IMR-90 (cell line): ENCODE results near the gene EMID1. TPM values are rescaled to one million over a fixed set of nuclear protein-coding genes. Genes with fewer than 3 reads are reported as not detected.

Source experiments
- ATAC-seq: fragments of 200-7000 bp; cut with Tn5 transposase; 2 replicates; pipeline ENCODE4 v1.9.1; 2020; ENCODE audit warnings: low read depth, mild to moderate bottlenecking, moderate library complexity
- BruUV-seq: library from RNA; stranded (reverse); fragments of 400-500 nt; replicated peaks from 2 replicates; lab custom pipeline; 2021; lab: Mats Ljungman, UMichigan
- CTCF ChIA-PET: fragments of 300-600 bp; formaldehyde crosslinking; extraction: SDS; loops from one replicate; lab custom pipeline; 2021; ENCODE audit warnings: antibody characterized with exemption; lab: Yijun Ruan, JAX
- POLR2A ChIA-PET: fragments of 300-600 bp; sonication (Branson Sonifier 250); formaldehyde crosslinking; loops from one replicate; lab custom pipeline; 2022; ENCODE audit warnings: antibody characterized with exemption; ENCODE audit not compliant: unreplicated experiment; lab: Charles Lee
- DNase-seq: peaks from one replicate; pipeline ENCODE4 v3.0.0; 2013
- H2AFZ ChIP-seq: replicated peaks from 2 replicates; pipeline ENCODE3; 2013; ENCODE audit warnings: low read length, mild to moderate bottlenecking; ENCODE audit not compliant: poor library complexity
- H2AK5ac ChIP-seq: 2 replicates; pipeline ENCODE4 v1.6.1; 2013; ENCODE audit warnings: low read depth, low read length, inconsistent platforms
- H2AK9ac ChIP-seq: replicated peaks from 2 replicates; pipeline ENCODE3; 2013; ENCODE audit warnings: mild to moderate bottlenecking, low read depth, low read length, moderate library complexity; ENCODE audit not compliant: poor library complexity
- H2BK120ac ChIP-seq: 2 replicates; pipeline ENCODE4 v1.6.1; 2013; ENCODE audit warnings: low read depth, low read length, inconsistent platforms
- H2BK15ac ChIP-seq: 3 replicates; pipeline ENCODE4 v1.6.1; 2013; ENCODE audit warnings: low read depth, low read length, inconsistent platforms
- H2BK20ac ChIP-seq: 2 replicates; pipeline ENCODE4 v1.6.1; 2013; ENCODE audit warnings: low read depth, mild to moderate bottlenecking, inconsistent platforms, low read length, moderate library complexity
- H2BK5ac ChIP-seq: 2 replicates; pipeline ENCODE4 v1.6.1; 2013; ENCODE audit warnings: mild to moderate bottlenecking, low read depth, low read length, inconsistent platforms; ENCODE audit not compliant: poor library complexity, severe bottlenecking
- H3K14ac ChIP-seq: replicated peaks from 2 replicates; pipeline ENCODE4 v1.6.1; 2013; ENCODE audit warnings: low read depth, low read length, inconsistent platforms
- H3K18ac ChIP-seq: 2 replicates; pipeline ENCODE4 v1.6.1; 2013; ENCODE audit warnings: low read depth, low read length, control low read depth
- H3K23ac ChIP-seq: 2 replicates; pipeline ENCODE4 v1.6.1; 2013; ENCODE audit warnings: low read depth, low read length, inconsistent platforms
- H3K27ac ChIP-seq: 2 replicates; pipeline ENCODE4 v1.5.1; 2013; ENCODE audit warnings: mild to moderate bottlenecking, control low read depth, low read length; ENCODE audit not compliant: insufficient read depth
- H3K27me3 ChIP-seq: 2 replicates; pipeline ENCODE4 v1.6.1; 2013; ENCODE audit warnings: low read length; ENCODE audit not compliant: control insufficient read depth, insufficient read depth
- H3K36me3 ChIP-seq: 2 replicates; pipeline ENCODE4 v1.6.1; 2013; ENCODE audit warnings: low read length, mixed read lengths; ENCODE audit not compliant: control insufficient read depth, insufficient read depth
- H3K4ac ChIP-seq: 2 replicates; pipeline ENCODE4 v1.6.1; 2013; ENCODE audit warnings: low read depth, low read length, inconsistent platforms
- H3K4me1 ChIP-seq: 2 replicates; pipeline ENCODE4 v1.6.1; 2013; ENCODE audit warnings: low read length, mixed read lengths; ENCODE audit not compliant: control insufficient read depth, insufficient read depth
- H3K4me2 ChIP-seq: 2 replicates; pipeline ENCODE4 v1.6.1; 2013; ENCODE audit warnings: low read depth, mild to moderate bottlenecking, control low read depth, low read length, moderate library complexity
- H3K4me3 ChIP-seq: 2 replicates; pipeline ENCODE4 v1.5.1; 2013; ENCODE audit warnings: low read depth, mild to moderate bottlenecking, control low read depth, low read length, moderate library complexity; ENCODE audit not compliant: insufficient read depth
- H3K56ac ChIP-seq: 2 replicates; pipeline ENCODE4 v1.6.1; 2013; ENCODE audit warnings: low read length, inconsistent platforms; ENCODE audit not compliant: insufficient read depth; ENCODE audit errors: extremely low read depth
- H3K79me1 ChIP-seq, 2 experiments: 2 replicates each; pipeline ENCODE4 v1.6.1; 2013; ENCODE audit warnings: low read length in 2 of 2, inconsistent platforms in 1 of 2, low read depth in 1 of 2
- H3K9ac ChIP-seq: 2 replicates; pipeline ENCODE4 v1.6.1; 2013; ENCODE audit warnings: low read depth, low read length, control low read depth
- H3K9me1 ChIP-seq: 2 replicates; pipeline ENCODE4 v1.6.1; 2013; ENCODE audit warnings: low read length, inconsistent platforms; ENCODE audit not compliant: insufficient read depth
- H3K9me3 ChIP-seq: 2 replicates; pipeline ENCODE4 v1.6.1; 2013; ENCODE audit warnings: low read length; ENCODE audit not compliant: control insufficient read depth, insufficient read depth
- H4K20me1 ChIP-seq: 2 replicates; pipeline ENCODE4 v1.6.1; 2013; ENCODE audit warnings: low read length, inconsistent platforms; ENCODE audit not compliant: insufficient read depth
- H4K5ac ChIP-seq: 2 replicates; pipeline ENCODE4 v1.6.1; 2013; ENCODE audit warnings: mild to moderate bottlenecking, low read depth, low read length, control low read depth
- H4K8ac ChIP-seq, 2 experiments: 2 replicates each; pipeline ENCODE4 v1.6.1; 2013; ENCODE audit warnings: low read depth in 2 of 2, low read length in 2 of 2, control low read depth in 1 of 2, inconsistent platforms in 1 of 2
- H4K91ac ChIP-seq: 2 replicates; pipeline ENCODE4 v1.6.1; 2013; ENCODE audit warnings: low read depth, low read length, inconsistent platforms; ENCODE audit not compliant: insufficient read depth
- FOS ChIP-seq: fragments of 150-350 bp; IDR thresholded peaks from 2 replicates; pipeline ENCODE4 v1.6.1; 2016; ENCODE audit warnings: low read depth, low read length
- WGBS, 2 experiments: methylation state at CpG; one replicate each; pipeline versions ENCODE4 v1.1.5 to v1.1.7; 2013; ENCODE audit warnings: missing lambda C conversion rate in 2 of 2; ENCODE audit not compliant: insufficient read length in 1 of 2; ENCODE audit errors: extremely low coverage in 2 of 2; 5-methylcytosine and 5-hydroxymethylcytosine counted together
- dilution Hi-C: fragments of 300-500 bp; cut with HindIII; formaldehyde crosslinking; loops from one replicate; pipeline ENCODE4 v1.14.3; 2018; ENCODE audit warnings: low sequenced_read_pairs; ENCODE audit not compliant: unreplicated experiment
- in situ Hi-C: fragments of 300-500 bp; cut with MboI; formaldehyde crosslinking; loops from 3 replicates; pipeline ENCODE4 v1.14.3; 2019; ENCODE audit warnings: low sequenced_read_pairs, inconsistent platforms, mixed read lengths
- intact Hi-C: fragments of 100-400 bp; cut with micrococcal nuclease; formaldehyde crosslinking; loops from 2 replicates; pipeline ENCODE4 v1.10.0; 2022
- polyA plus RNA-seq, 3 experiments: library from polyadenylated mRNA; depleted of rRNA; stranded (reverse); fragments of >200 nt; gene quantifications; 2 replicates each; pipeline ENCODE4 v1.2.3, GENCODE V29; 2012; ENCODE audit warnings: low replicate concordance in 1 of 3
- total RNA-seq: library from RNA; depleted of rRNA; stranded (reverse); fragments of >200 nt; gene quantifications from 2 replicates; pipeline ENCODE4 v1.2.3, GENCODE V29; 2012

EMID1 gene
- total and polyA plus RNA-seq, 2 of the 4 experiments (the other 2 are of a cell fraction): 0.54 to 1.3 TPM

DNA sequence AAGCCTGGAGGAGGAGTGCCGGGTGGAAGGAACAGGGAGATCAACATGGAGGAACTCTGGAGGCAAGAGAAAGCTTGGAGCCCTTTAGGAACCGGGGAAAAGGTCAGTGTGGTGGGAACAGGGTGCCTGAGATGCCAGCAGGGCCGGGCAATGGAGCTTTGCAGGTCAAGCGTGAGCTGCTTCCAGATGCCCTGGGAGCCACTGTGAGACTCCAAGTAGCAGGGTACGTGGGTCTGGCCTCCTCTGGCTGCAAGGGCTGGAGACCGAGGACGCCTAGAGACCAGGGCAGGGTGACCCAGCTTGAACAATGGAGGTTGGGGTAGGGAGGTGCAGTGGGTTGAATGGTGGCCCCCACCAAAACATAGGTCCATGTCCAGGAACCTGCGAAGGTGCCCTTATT, 15.6 kb upstream of the EMID1 start:
- Histone ChIP-seq H3K79me1 (no peaks in the 10 kb centered on the region), H3K27me3 (peaks cover 9% of the 10 kb centered on the region; the same call in 1 of the 2 replicates), H3K27ac (no peak overlapping the region), H2AK9ac (no peak overlapping the region), H3K18ac (no peak overlapping the region), H2BK15ac (no peak overlapping the region), H3K56ac (no peak overlapping the region), H3K4me2 (no peak overlapping the region), H2BK20ac (no peak overlapping the region), H4K5ac (no peak overlapping the region), H3K36me3 (no peaks in the 10 kb centered on the region), H4K91ac (no peak overlapping the region), H2AFZ (no peak overlapping the region), H3K9me1 (no peaks in the 10 kb centered on the region), H3K4me3 (no peak overlapping the region), H3K14ac (no peak overlapping the region), H2BK5ac (no peak overlapping the region), H3K9ac (no peak overlapping the region), H3K23ac (no peak overlapping the region), H3K9me3 (no peaks in the 10 kb centered on the region), H2AK5ac (no peak overlapping the region), H3K4me1 (no peaks in the 10 kb centered on the region), H4K8ac (no peak overlapping the region), H3K4ac (no peak overlapping the region), H4K20me1 (no peaks in the 10 kb centered on the region), H2BK120ac (no peak overlapping the region)
- POLR2A ChIA-PET: no interaction called here
- no peak for TF ChIP-seq FOS
- BruUV-seq: no TSS peak
- DNase-seq (no peak), ATAC-seq (no peak)
- CTCF ChIA-PET: no interaction called here
- dilution Hi-C loops: no loop called here
- intact Hi-C loops: no loop called here
- in situ Hi-C loops: no loop called here
- 64% methylated on average over 5 of the region's 8 CpGs; no CpG with 5 or more reads in 1 of the 2 experiments for WGBS, 2 experiments
